NCI-H1417 treated with DMSO at 0.1 percent for 48 hours (cell line): ENCODE results near the gene CTSD.

Source experiments
- DNase-seq: peaks from one replicate; lab custom pipeline; 2025; lab: John Stamatoyannopoulos, UW

The CTSD gene

GRCh38 chr11:1729692-1730011 is 34.1 kb downstream of the CTSD start:
- no peak for DNase-seq

GRCh38 chr11:1728931-1729691 is 34.6 kb downstream of the CTSD start:
- DNase-seq, result no peak

- no peak for DNase-seq
Observed at GRCh38 chr11:1728301-1728700, 35.4 kb downstream of the CTSD start.

GRCh38 chr11:1727861-1728260 is 35.9 kb downstream of the CTSD start:
- DNase-seq, result no peak

GRCh38 chr11:1727096-1727690 is 36.5 kb downstream of the CTSD start:
- DNase-seq, result no peak

- DNase-seq, result no peak
Observed at GRCh38 chr11:1719781-1720180, 43.9 kb downstream of the CTSD start.

- no peak for DNase-seq
Observed at GRCh38 chr11:1718326-1718725, 45.4 kb downstream of the CTSD start.

- DNase-seq, result no peak
Observed at GRCh38 chr11:1717745-1718144, 46.0 kb downstream of the CTSD start.

GRCh38 chr11:1714908-1715885 is 48.5 kb downstream of the CTSD start:
- DNase-seq, result no peak

- no peak for DNase-seq
Observed at GRCh38 chr11:1708716-1709115, 55.0 kb downstream of the CTSD start.

GRCh38 chr11:1707751-1708150 is 56.0 kb downstream of the CTSD start:
- no peak for DNase-seq

- DNase-seq, result no peak
Observed at GRCh38 chr11:1706634-1707400, 56.9 kb downstream of the CTSD start.

GRCh38 chr11:1705126-1706052 is 58.3 kb downstream of the CTSD start:
- DNase-seq, result no peak

- no peak for DNase-seq
Observed at GRCh38 chr11:1703146-1703545, 60.6 kb downstream of the CTSD start.
